Measurements from ENCODE around the gene CELF2.

GRCh38 chr10:11045995-11046775, 28.5 kb downstream of the CELF2 start:
- TF ChIP-seq CTCF (IDR thresholded peaks at IDR 0.05; ENCODE audit: poor library complexity, severe bottlenecking) (no peak), MXI1 (conservative IDR thresholded peaks at IDR 0.05; ENCODE audit: poor library complexity, severe bottlenecking) (no peak), POLR2AphosphoS5 (IDR thresholded peaks at IDR 0.05) (no peak), REST (IDR thresholded peaks at IDR 0.05; ENCODE audit: borderline replicate concordance) (no peak)
